Measurements from ENCODE around the gene PKDREJ.
"Not testable (repeated sequence)": the region's sequence is repeated elsewhere in the genome, so short reads cannot be mapped to it uniquely, and the experiment has no call there.

The PKDREJ gene

GRCh38 chr22:46287873-46288751, 25.0 kb upstream of the PKDREJ start:
- FAIRE-seq = no peak

- FAIRE-seq = no peak
Measured at GRCh38 chr22:46286941-46287872, 24.1 kb upstream of the PKDREJ start.

- FAIRE-seq = no peak
Measured at GRCh38 chr22:46286006-46286405, 22.9 kb upstream of the PKDREJ start.

- FAIRE-seq = no peak
Measured at GRCh38 chr22:46281866-46282678, 18.9 kb upstream of the PKDREJ start.

GRCh38 chr22:46280999-46281623, 18.0 kb upstream of the PKDREJ start:
- no peak for FAIRE-seq

GRCh38 chr22:46280063-46280817, 17.1 kb upstream of the PKDREJ start:
- FAIRE-seq = no peak

- no peak for FAIRE-seq
Measured at GRCh38 chr22:46278656-46279645, 15.8 kb upstream of the PKDREJ start.

GRCh38 chr22:46276563-46276962, 13.4 kb upstream of the PKDREJ start:
- FAIRE-seq = peak; percentile 54

- FAIRE-seq = no peak
Measured at GRCh38 chr22:46275455-46276122, 12.4 kb upstream of the PKDREJ start.

GRCh38 chr22:46274381-46274780, 11.2 kb upstream of the PKDREJ start:
- FAIRE-seq = no peak

GRCh38 chr22:46273432-46274148, 10.4 kb upstream of the PKDREJ start:
- no peak for FAIRE-seq

- FAIRE-seq = no peak
Measured at GRCh38 chr22:46272762-46273431, 9.8 kb upstream of the PKDREJ start.

- FAIRE-seq = no peak
Measured at GRCh38 chr22:46272196-46272595, 9.1 kb upstream of the PKDREJ start.

- FAIRE-seq = no peak
Measured at GRCh38 chr22:46269564-46269963, 6.4 kb upstream of the PKDREJ start.

- FAIRE-seq = peak; percentile 29
Measured at GRCh38 chr22:46267431-46268279, 4.5 kb upstream of the PKDREJ start, which contains the start of gene TTC38. Gene TTC38 (plus strand): TSS chr22:46268008. CDS start chr22:46268040, 32 bp downstream.

- FAIRE-seq = not testable (repeated sequence)
Measured at GRCh38 chr22:46265627-46266026, 2.5 kb upstream of the PKDREJ start.

- not testable (repeated sequence) for FAIRE-seq
Measured at GRCh38 chr22:46264520-46264919, 1.4 kb upstream of the PKDREJ start.

Data from A204.1 (cell line).